ENCODE results near the gene XRN1. TPM values are rescaled to one million over a fixed set of nuclear protein-coding genes. Genes with fewer than 3 reads are reported as not detected.

The XRN1 gene
- total RNA-seq, 1 experiment from 2014 or later, result 16.5 TPM

- no peaks in the 10 kb centered on the region for H3K27me3 ChIP-seq (ENCODE audit: low read length)
- ChIA-PET CTCF (no interaction called here), POLR2A (ENCODE audit: unreplicated experiment) (no interaction called here)
- H3K4me2 ChIP-seq (ENCODE audit: low read length), result no peak overlapping the region
- DNase-seq (no peak), ATAC-seq (no peak)
- no TSS peak for BruUV-seq (replicated peaks)
- H3K27ac ChIP-seq (ENCODE audit: low read length), result no peak overlapping the region
- H3K36me3 ChIP-seq (ENCODE audit: low read depth, low read length), result peaks cover 3% of the 10 kb centered on the region; the same call in 1 of the 2 replicates
- TF ChIP-seq EZH2 (IDR thresholded peaks at IDR 0.05; ENCODE audit: low read length, unreplicated experiment), result no peak
- H4K20me1 ChIP-seq (ENCODE audit: low read length), result no peaks in the 10 kb centered on the region
- H2AFZ ChIP-seq (ENCODE audit: low read length), result no peak overlapping the region
- intact Hi-C loops (cut with micrococcal nuclease), result no loop called here
- H3K9me3 ChIP-seq (ENCODE audit: low read length), result no peaks in the 10 kb centered on the region
- H3K9me2 ChIP-seq (replicated peaks; ENCODE audit: low read length), result no peaks in the 10 kb centered on the region
- peaks cover 11% of the 10 kb centered on the region; the same call in 1 of the 2 replicates for H3K4me1 ChIP-seq (ENCODE audit: insufficient read depth, low read length)
- no peaks in the 10 kb centered on the region for H3F3A ChIP-seq (ENCODE audit: low read length, unreplicated experiment)
- no peak overlapping the region for H3K4me3 ChIP-seq (ENCODE audit: low read length)
- no peaks in the 10 kb centered on the region for H3K79me2 ChIP-seq (ENCODE audit: low read length)
- H3K9ac ChIP-seq (ENCODE audit: low read length), result no peak overlapping the region
Measured at GRCh38 chr3:142359367-142359766, 88.5 kb downstream of the XRN1 start.

- ChIA-PET POLR2A (ENCODE audit: unreplicated experiment) (no interaction called here), CTCF (no interaction called here)
- intact Hi-C loops (cut with micrococcal nuclease), result no loop called here
- Histone ChIP-seq H3K36me3 (ENCODE audit: low read depth, low read length) (peaks cover 3% of the 10 kb centered on the region; the same call in 1 of the 2 replicates), H3K27me3 (ENCODE audit: low read length) (no peaks in the 10 kb centered on the region), H3K4me1 (ENCODE audit: insufficient read depth, low read length) (no peaks in the 10 kb centered on the region), H3K79me2 (ENCODE audit: low read length) (no peaks in the 10 kb centered on the region), H3K9ac (ENCODE audit: low read length) (no peak overlapping the region), H3K27ac (ENCODE audit: low read length) (no peak overlapping the region), H3K4me2 (ENCODE audit: low read length) (no peak overlapping the region), H3K4me3 (ENCODE audit: low read length) (no peak overlapping the region), H3K9me2 (replicated peaks; ENCODE audit: low read length) (no peaks in the 10 kb centered on the region), H3K9me3 (ENCODE audit: low read length) (no peaks in the 10 kb centered on the region), H2AFZ (ENCODE audit: low read length) (no peak overlapping the region), H4K20me1 (ENCODE audit: low read length) (no peaks in the 10 kb centered on the region), H3F3A (ENCODE audit: low read length, unreplicated experiment) (no peaks in the 10 kb centered on the region)
- BruUV-seq (replicated peaks), result no TSS peak
- ATAC-seq, result no peak
- no peak for TF ChIP-seq CTCF (conservative IDR thresholded peaks at IDR 0.05; ENCODE audit: low read depth, low read length)
- no peak for TF ChIP-seq EZH2 (IDR thresholded peaks at IDR 0.05; ENCODE audit: low read length, unreplicated experiment)
- no peak for TF ChIP-seq EZH2phosphoT487 (IDR thresholded peaks at IDR 0.05; ENCODE audit: borderline replicate concordance, low read length)
- no peak for DNase-seq
Measured at GRCh38 chr3:142356818-142357217, 91.0 kb downstream of the XRN1 start.

- no TSS peak for BruUV-seq (replicated peaks)
Measured at GRCh38 chr3:142355692-142356091, 92.1 kb downstream of the XRN1 start.

More at GRCh38 chr3:142355692-142356091, 92.1 kb downstream of the XRN1 start:
- Histone ChIP-seq H3K4me1 (ENCODE audit: insufficient read depth, low read length) (no peaks in the 10 kb centered on the region), H3K9me2 (replicated peaks; ENCODE audit: low read length) (no peaks in the 10 kb centered on the region), H3K79me2 (ENCODE audit: low read length) (no peaks in the 10 kb centered on the region), H3K4me3 (ENCODE audit: low read length) (no peak overlapping the region), H3K9ac (ENCODE audit: low read length) (no peak overlapping the region), H3F3A (ENCODE audit: low read length, unreplicated experiment) (no peaks in the 10 kb centered on the region), H4K20me1 (ENCODE audit: low read length) (no peaks in the 10 kb centered on the region), H3K27ac (ENCODE audit: low read length) (no peak overlapping the region), H2AFZ (ENCODE audit: low read length) (no peak overlapping the region), H3K4me2 (ENCODE audit: low read length) (no peak overlapping the region), H3K36me3 (ENCODE audit: low read depth, low read length) (peaks cover 3% of the 10 kb centered on the region; the same call in 1 of the 2 replicates), H3K9me3 (ENCODE audit: low read length) (no peaks in the 10 kb centered on the region), H3K27me3 (ENCODE audit: low read length) (no peaks in the 10 kb centered on the region)
- ATAC-seq (no peak), DNase-seq (no peak)
- POLR2A ChIA-PET (ENCODE audit: unreplicated experiment), result no interaction called here
- CTCF ChIA-PET, result no interaction called here
- intact Hi-C loops (cut with micrococcal nuclease), result no loop called here
- TF ChIP-seq EZH2 (IDR thresholded peaks at IDR 0.05; ENCODE audit: low read length, unreplicated experiment) (no peak), EZH2phosphoT487 (IDR thresholded peaks at IDR 0.05; ENCODE audit: borderline replicate concordance, low read length) (no peak), CTCF (conservative IDR thresholded peaks at IDR 0.05; ENCODE audit: low read depth, low read length) (no peak)

Measured in PC-3 (cell line).